PFSK-1 (cell line): ENCODE data around the gene CXCL14.

ENCODE experiments used
- FOXP2 ChIP-seq: optimal IDR thresholded peaks from 2 replicates; pipeline ENCODE3; 2011; ENCODE audit warnings: borderline replicate concordance, control low read depth, inconsistent platforms; ENCODE audit not compliant: insufficient read depth; ENCODE audit errors: extremely low read length, extremely low read depth
- POLR2AphosphoS5 ChIP-seq: IDR thresholded peaks from 2 replicates; pipeline ENCODE4 v1.6.1; 2012; ENCODE audit warnings: low read depth, mild to moderate bottlenecking, control low read depth, low read length, moderate library complexity
- SIN3A ChIP-seq: IDR thresholded peaks from 2 replicates; pipeline ENCODE4 v1.6.1; 2012; ENCODE audit warnings: mild to moderate bottlenecking, low read length, moderate library complexity, borderline replicate concordance; ENCODE audit not compliant: insufficient read depth
- TAF1 ChIP-seq: IDR thresholded peaks from 2 replicates; pipeline ENCODE4 v1.6.1; 2012; ENCODE audit warnings: low read length, control low read depth, borderline replicate concordance; ENCODE audit not compliant: insufficient read depth
- TF ChIP-seq, protein P1 (sequence below), 2 experiments: IDR thresholded peaks; 2 replicates each; pipeline versions ENCODE4 v1.6.1 to v1.8.0; 2011 to 2012; ENCODE audit warnings: low read depth in 2 of 2, low read length in 2 of 2, control low read depth in 1 of 2, inconsistent platforms in 1 of 2, mild to moderate bottlenecking in 1 of 2, moderate library complexity in 1 of 2; ENCODE audit not compliant: insufficient read depth in 1 of 2

The CXCL14 gene

DNA sequence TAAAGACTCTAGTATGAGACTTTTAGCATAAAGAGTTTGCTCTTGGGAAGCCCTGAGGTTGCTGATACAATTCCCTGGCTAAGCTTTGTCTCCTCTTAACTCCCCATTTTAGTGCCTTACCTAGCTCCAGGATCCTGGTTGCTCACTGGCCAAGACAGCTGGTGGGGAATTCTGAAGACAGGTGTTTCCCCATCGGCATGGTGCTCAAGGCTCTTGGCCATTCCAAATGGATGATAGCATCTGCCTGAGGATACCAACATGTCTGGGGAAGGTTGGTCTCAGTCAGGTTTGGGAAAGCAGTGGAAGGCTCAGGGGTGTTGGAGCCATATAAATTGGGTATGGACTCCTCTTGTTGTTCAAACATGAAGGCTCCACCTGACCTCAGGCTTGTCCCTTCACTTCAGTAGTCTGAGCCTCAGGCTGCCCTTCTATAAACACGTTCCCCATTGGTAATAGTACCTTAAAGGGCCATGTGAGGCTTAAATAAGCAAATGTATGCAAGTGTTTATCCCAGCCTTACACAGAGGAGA lies 44.5 kb upstream of the CXCL14 start:
- TF ChIP-seq FOXP2 (no peak), POLR2AphosphoS5 (no peak), TAF1 (no peak), SIN3A (no peak)
- TF ChIP-seq, protein P1, sequence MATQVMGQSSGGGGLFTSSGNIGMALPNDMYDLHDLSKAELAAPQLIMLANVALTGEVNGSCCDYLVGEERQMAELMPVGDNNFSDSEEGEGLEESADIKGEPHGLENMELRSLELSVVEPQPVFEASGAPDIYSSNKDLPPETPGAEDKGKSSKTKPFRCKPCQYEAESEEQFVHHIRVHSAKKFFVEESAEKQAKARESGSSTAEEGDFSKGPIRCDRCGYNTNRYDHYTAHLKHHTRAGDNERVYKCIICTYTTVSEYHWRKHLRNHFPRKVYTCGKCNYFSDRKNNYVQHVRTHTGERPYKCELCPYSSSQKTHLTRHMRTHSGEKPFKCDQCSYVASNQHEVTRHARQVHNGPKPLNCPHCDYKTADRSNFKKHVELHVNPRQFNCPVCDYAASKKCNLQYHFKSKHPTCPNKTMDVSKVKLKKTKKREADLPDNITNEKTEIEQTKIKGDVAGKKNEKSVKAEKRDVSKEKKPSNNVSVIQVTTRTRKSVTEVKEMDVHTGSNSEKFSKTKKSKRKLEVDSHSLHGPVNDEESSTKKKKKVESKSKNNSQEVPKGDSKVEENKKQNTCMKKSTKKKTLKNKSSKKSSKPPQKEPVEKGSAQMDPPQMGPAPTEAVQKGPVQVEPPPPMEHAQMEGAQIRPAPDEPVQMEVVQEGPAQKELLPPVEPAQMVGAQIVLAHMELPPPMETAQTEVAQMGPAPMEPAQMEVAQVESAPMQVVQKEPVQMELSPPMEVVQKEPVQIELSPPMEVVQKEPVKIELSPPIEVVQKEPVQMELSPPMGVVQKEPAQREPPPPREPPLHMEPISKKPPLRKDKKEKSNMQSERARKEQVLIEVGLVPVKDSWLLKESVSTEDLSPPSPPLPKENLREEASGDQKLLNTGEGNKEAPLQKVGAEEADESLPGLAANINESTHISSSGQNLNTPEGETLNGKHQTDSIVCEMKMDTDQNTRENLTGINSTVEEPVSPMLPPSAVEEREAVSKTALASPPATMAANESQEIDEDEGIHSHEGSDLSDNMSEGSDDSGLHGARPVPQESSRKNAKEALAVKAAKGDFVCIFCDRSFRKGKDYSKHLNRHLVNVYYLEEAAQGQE (IDR thresholded peaks at IDR 0.05; ENCODE audit: insufficient read depth in 1 of 2, low read depth in 2 of 2, low read length in 2 of 2), result no peak

DNA sequence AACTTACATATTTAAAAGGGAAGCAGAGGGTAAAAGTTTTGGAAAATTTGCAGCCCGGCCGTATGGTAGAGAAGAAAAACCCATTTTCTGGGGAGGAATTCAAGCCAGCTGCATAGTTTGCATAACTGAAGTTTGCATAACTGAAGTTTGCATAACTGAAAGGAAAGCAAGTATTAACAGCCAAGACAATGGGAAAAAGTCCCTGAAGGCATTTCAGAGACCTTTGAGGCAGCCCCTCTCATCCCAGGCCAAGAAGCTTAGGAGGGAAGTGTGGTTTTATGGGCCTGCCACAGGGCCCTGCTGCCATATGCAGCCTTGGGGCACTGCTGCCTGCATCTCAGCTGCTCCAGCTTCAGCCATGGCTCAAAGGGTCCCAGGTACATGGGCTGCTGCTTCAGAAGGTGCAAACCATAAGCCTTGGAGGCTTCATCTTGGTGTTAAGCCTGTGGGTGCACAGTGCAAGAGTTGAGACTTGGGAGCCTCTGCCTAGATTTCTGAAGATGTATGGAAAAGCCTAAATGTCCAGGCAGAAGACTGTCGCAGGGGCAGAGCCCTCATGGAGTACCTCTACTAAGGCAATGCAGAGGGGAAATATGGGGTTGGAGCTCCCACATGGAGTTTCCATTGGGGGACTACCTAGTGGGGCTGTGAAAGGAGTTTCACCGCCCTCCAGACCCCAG lies 36.9 kb upstream of the CXCL14 start:
- TF ChIP-seq SIN3A, result no peak
- no peak for TF ChIP-seq FOXP2
- TF ChIP-seq POLR2AphosphoS5, result no peak
- TF ChIP-seq, protein P1 (IDR thresholded peaks at IDR 0.05; ENCODE audit: insufficient read depth in 1 of 2, low read depth in 2 of 2, low read length in 2 of 2), result no peak
- no peak for TF ChIP-seq TAF1

DNA sequence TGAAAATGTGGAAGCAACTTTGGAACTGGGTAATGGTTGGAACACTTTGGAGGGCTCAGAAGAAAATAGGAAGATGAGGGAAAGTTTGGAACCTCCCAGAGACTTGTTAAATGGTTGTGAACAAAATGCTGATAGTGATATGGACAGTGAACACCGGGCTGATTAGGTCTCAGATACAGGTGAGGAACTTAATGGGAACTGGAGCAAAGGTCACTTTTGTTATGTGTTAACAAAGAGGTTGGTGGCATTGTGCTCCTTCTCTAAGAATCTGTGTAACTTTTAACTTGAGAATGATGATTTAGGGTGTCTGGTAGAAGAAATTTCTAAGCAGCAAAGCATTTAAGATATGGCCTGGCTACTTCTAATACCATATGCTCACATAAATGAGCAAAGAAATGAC lies 36.4 kb upstream of the CXCL14 start:
- TF ChIP-seq, protein P1 (IDR thresholded peaks at IDR 0.05; ENCODE audit: insufficient read depth in 1 of 2, low read depth in 2 of 2, low read length in 2 of 2), result no peak
- no peak for TF ChIP-seq TAF1
- TF ChIP-seq SIN3A, result no peak
- TF ChIP-seq FOXP2, result no peak
- TF ChIP-seq POLR2AphosphoS5, result no peak

DNA sequence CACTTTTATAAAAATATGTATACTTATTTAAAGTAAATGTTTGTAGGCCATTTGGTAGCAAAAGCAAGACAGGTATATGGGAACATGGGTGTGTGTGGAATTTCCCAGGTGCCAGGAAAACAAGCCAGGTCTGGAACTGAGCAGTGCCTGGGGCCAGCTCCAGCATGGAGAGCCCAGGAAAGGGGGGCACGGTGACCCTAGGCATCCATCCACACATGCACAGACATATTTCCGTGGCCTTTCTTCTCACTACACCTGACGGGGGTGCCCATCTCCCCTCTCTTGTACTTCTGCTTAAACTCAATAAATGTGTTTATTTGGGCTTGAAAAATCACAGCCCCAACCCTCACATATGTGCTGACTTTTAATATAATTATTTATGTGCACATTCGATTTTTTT lies 31.2 kb upstream of the CXCL14 start:
- TF ChIP-seq SIN3A, result no peak
- TF ChIP-seq, protein P1 (IDR thresholded peaks at IDR 0.05; ENCODE audit: insufficient read depth in 1 of 2, low read depth in 2 of 2, low read length in 2 of 2), result no peak
- no peak for TF ChIP-seq TAF1
- TF ChIP-seq FOXP2, result no peak
- TF ChIP-seq POLR2AphosphoS5, result no peak
